HG03439 (cell line): ENCODE data around the gene MTX2.

Experiments used
- ATAC-seq: cut with Tn5 transposase; IDR thresholded peaks from one replicate; pipeline ENCODE4 v1.9.1; 2021; ENCODE audit warnings: mild to moderate bottlenecking, moderate library complexity; ENCODE audit not compliant: unreplicated experiment

MTX2 gene

GRCh38 chr2:176269319-176270099 lies at the start of gene MTX2:
Gene MTX2, plus strand, starts transcription at chr2:176269442. Its CDS starts 188 bp downstream, at chr2:176269630.
- peak; percentile 97 for ATAC-seq

- no peak for ATAC-seq
These were observed 41.4 kb upstream of the MTX2 start for GRCh38 chr2:176227874-176228273.

- no peak for ATAC-seq
These were observed 35.1 kb upstream of the MTX2 start for GRCh38 chr2:176234156-176234555.

GRCh38 chr2:176234940-176235339 lies 34.3 kb upstream of the MTX2 start:
- ATAC-seq: no peak

- ATAC-seq: no peak
These were observed 31.8 kb upstream of the MTX2 start for GRCh38 chr2:176237456-176237855.

GRCh38 chr2:176239031-176239430 lies 30.2 kb upstream of the MTX2 start:
- no peak for ATAC-seq

- no peak for ATAC-seq
These were observed 28.9 kb upstream of the MTX2 start for GRCh38 chr2:176240301-176240700.

GRCh38 chr2:176242276-176242675 lies 27.0 kb upstream of the MTX2 start:
- ATAC-seq: no peak

GRCh38 chr2:176246331-176246730 lies 22.9 kb upstream of the MTX2 start:
- ATAC-seq: no peak

- ATAC-seq: no peak
These were observed 21.4 kb upstream of the MTX2 start for GRCh38 chr2:176247859-176248258.

GRCh38 chr2:176251928-176252327 lies 17.3 kb upstream of the MTX2 start:
- no peak for ATAC-seq

GRCh38 chr2:176260689-176261088 lies 8.6 kb upstream of the MTX2 start:
- no peak for ATAC-seq

- no peak for ATAC-seq
These were observed 8.1 kb upstream of the MTX2 start for GRCh38 chr2:176261136-176261535.

- no peak for ATAC-seq
These were observed 295 bp upstream of the MTX2 start for GRCh38 chr2:176268976-176269318.

- no peak for ATAC-seq
These were observed 983 bp downstream of the MTX2 start for GRCh38 chr2:176270100-176270750.

GRCh38 chr2:176272870-176273459 lies 3.7 kb downstream of the MTX2 start:
- ATAC-seq: no peak

- ATAC-seq: no peak
These were observed 9.7 kb downstream of the MTX2 start for GRCh38 chr2:176278927-176279326.

GRCh38 chr2:176280156-176280555 lies 10.9 kb downstream of the MTX2 start:
- no peak for ATAC-seq

- ATAC-seq: no peak
These were observed 11.8 kb downstream of the MTX2 start for GRCh38 chr2:176280867-176281658.

- no peak for ATAC-seq
These were observed 14.2 kb downstream of the MTX2 start for GRCh38 chr2:176283291-176284068.
